ENCODE data around the gene BANP.
"Not testable (repeated sequence)": the region's sequence is repeated elsewhere in the genome, so short reads cannot be mapped to it uniquely, and the experiment has no call there.

DNA sequence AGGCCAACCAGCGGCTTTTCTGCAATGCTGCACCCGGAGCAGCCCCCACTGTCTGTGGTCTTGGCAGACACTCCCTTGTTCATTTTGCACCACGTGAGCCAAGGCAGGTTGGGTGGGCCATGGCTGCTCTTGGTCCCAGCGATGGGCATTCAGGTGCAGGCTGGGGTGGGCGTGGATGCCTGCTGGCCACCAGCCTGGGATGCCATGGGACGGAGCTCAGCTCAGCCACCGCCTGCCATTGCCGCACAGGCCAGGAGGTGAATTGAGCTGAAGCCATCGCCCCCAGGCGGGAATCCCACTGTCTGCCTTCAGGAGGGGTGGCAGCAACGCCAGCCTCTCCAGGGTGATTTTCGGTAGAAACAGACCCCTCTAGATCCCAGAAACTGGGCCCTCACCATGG, 155.3 kb downstream of the BANP start:
- TF ChIP-seq, protein P1, sequence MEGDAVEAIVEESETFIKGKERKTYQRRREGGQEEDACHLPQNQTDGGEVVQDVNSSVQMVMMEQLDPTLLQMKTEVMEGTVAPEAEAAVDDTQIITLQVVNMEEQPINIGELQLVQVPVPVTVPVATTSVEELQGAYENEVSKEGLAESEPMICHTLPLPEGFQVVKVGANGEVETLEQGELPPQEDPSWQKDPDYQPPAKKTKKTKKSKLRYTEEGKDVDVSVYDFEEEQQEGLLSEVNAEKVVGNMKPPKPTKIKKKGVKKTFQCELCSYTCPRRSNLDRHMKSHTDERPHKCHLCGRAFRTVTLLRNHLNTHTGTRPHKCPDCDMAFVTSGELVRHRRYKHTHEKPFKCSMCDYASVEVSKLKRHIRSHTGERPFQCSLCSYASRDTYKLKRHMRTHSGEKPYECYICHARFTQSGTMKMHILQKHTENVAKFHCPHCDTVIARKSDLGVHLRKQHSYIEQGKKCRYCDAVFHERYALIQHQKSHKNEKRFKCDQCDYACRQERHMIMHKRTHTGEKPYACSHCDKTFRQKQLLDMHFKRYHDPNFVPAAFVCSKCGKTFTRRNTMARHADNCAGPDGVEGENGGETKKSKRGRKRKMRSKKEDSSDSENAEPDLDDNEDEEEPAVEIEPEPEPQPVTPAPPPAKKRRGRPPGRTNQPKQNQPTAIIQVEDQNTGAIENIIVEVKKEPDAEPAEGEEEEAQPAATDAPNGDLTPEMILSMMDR (IDR thresholded peaks at IDR 0.05) = not testable (repeated sequence)
- not testable (repeated sequence) for TF ChIP-seq POLR2A (IDR thresholded peaks at IDR 0.05)

All from heart left ventricle (tissue), 13 donors.